Thoracic aorta endothelial cell (primary cell): ENCODE data around the gene ZDHHC12. TPM values are rescaled to one million over a fixed set of nuclear protein-coding genes. Genes with fewer than 3 reads are reported as not detected.

Source experiments
- small RNA-seq: library from RNA; depleted of rRNA; stranded (forward); fragments of <200 nt; gene quantifications from one replicate; pipeline ENCODE3, GENCODE V24; 2012
- total RNA-seq: library from RNA; depleted of rRNA; stranded (reverse); fragments of >200 nt; gene quantifications from 2 replicates; pipeline ENCODE4 v1.2.3, GENCODE V29; 2012

The ZDHHC12 gene
- total RNA-seq = 21.4 and 27.4 TPM in 2 replicates

GRCh38 chr9:128723866-128724743 is at the start of gene ZDHHC12:
TSS of gene ZDHHC12 (minus strand) at chr9:128724127. CDS start at chr9:128724093, 34 bp downstream.

GRCh38 chr9:128771745-128772519 is 48.0 kb upstream of the ZDHHC12 start, which contains the start of gene ZER1:
TSS of gene ZER1 (minus strand) at chr9:128771927. CDS start at chr9:128755565, 16,362 bp downstream.

GRCh38 chr9:128702445-128702948 is 21.4 kb downstream of the ZDHHC12 start, which contains the start of gene PKN3:
TSS of gene PKN3 (plus strand) at chr9:128702503. CDS start at chr9:128702916, 413 bp downstream.

GRCh38 chr9:128688501-128689292 is 35.2 kb downstream of the ZDHHC12 start, which contains the start of gene SET:
TSS of gene SET (plus strand) at chr9:128689222. CDS start at chr9:128689583, 361 bp downstream.

Small RNAs within 50 kb of the gene (small RNA-seq; reads per million reads assigned to genes)
- not detected for gene RF00017
- gene RN7SL560P = not detected

Other genes starting within 250 kb of the ZDHHC12 start
- 27.4 and 34.9 TPM in 2 replicates for gene GLE1, start 219.4 kb downstream of the ZDHHC12 start, total RNA-seq
- 372 and 467 TPM in 2 replicates for gene SPTAN1, start 171.5 kb downstream of the ZDHHC12 start, total RNA-seq
- gene DYNC2I2, start 67.3 kb downstream of the ZDHHC12 start, total RNA-seq = 57.2 and 67.6 TPM in 2 replicates
- gene SET, start 34.9 kb downstream of the ZDHHC12 start, total RNA-seq = 676 and 721 TPM in 2 replicates
- gene PKN3, start 21.6 kb downstream of the ZDHHC12 start, total RNA-seq = 20.6 and 31.9 TPM in 2 replicates
- 13.0 and 16.4 TPM in 2 replicates for gene ZER1, start 47.8 kb upstream of the ZDHHC12 start, total RNA-seq
- gene TBC1D13, start 63.1 kb upstream of the ZDHHC12 start, total RNA-seq = 20.5 and 22.1 TPM in 2 replicates
- gene ENDOG, start 94.4 kb upstream of the ZDHHC12 start, total RNA-seq = 18.3 and 20.5 TPM in 2 replicates
- gene SPOUT1, start 105.7 kb upstream of the ZDHHC12 start, total RNA-seq = 20.5 and 22.8 TPM in 2 replicates
- gene KYAT1, start 157.8 kb upstream of the ZDHHC12 start, total RNA-seq = 8.5 and 9.0 TPM in 2 replicates
- 118 and 154 TPM in 2 replicates for gene LRRC8A, start 158.0 kb upstream of the ZDHHC12 start, total RNA-seq
- 0.79 and 1.3 TPM in 2 replicates for gene PHYHD1, start 196.9 kb upstream of the ZDHHC12 start, total RNA-seq
- gene DOLK, start 223.5 kb upstream of the ZDHHC12 start, total RNA-seq = 20.5 and 25.9 TPM in 2 replicates
- gene NUP188, start 223.6 kb upstream of the ZDHHC12 start, total RNA-seq = 76.3 and 85.9 TPM in 2 replicates